ENCODE data around the gene PPM1A. TPM values are rescaled to one million over a fixed set of nuclear protein-coding genes. Genes with fewer than 3 reads are reported as not detected.
A peak's percentile ranks its signal among the peaks of the same experiment; 100 is the strongest.

Gene PPM1A
- total and polyA plus RNA-seq, 9 of the 15 experiments (the other 6 are each of a cell fraction or from before 2014, with no cell fraction given), result 5.5 to 23.9 (median 15.2) TPM

GRCh38 chr14:60331201-60332045 is 82.4 kb downstream of the PPM1A start (continued):
- TF ChIP-seq NRF1 (conservative IDR thresholded peaks at IDR 0.05 in 1 of 2, IDR thresholded peaks at IDR 0.05 in 1 of 2) (peak in 1 of 2 experiments; percentile 55; a peak in 2 of 4 replicates), ZNF445 (CRISPR knock-in tag; IDR thresholded peaks at IDR 0.05; ENCODE audit: low read depth) (no peak), CAMTA2 (CRISPR knock-in tag; conservative IDR thresholded peaks at IDR 0.05) (no peak), HDAC8 (tag; IDR thresholded peaks at IDR 0.05) (no peak), ZNF408 (CRISPR knock-in tag; IDR thresholded peaks at IDR 0.05; ENCODE audit: low read depth) (no peak), FOXP4 (CRISPR knock-in tag; IDR thresholded peaks at IDR 0.05; ENCODE audit: borderline replicate concordance) (no peak), TSHZ1 (CRISPR knock-in tag; IDR thresholded peaks at IDR 0.05) (no peak), DEAF1 (CRISPR knock-in tag; IDR thresholded peaks at IDR 0.05) (0 out of 2 replicates have a peak, but pooled peaks have one; percentile 19), KDM2B (CRISPR knock-in tag; IDR thresholded peaks at IDR 0.05) (no peak), TAF9B (IDR thresholded peaks at IDR 0.05; ENCODE audit: partially characterized antibody) (no peak), THAP12 (CRISPR knock-in tag; IDR thresholded peaks at IDR 0.05) (no peak), TCFL5 (CRISPR knock-in tag; conservative IDR thresholded peaks at IDR 0.05) (no peak), ZBTB43 (CRISPR knock-in tag; IDR thresholded peaks at IDR 0.05) (no peak)

Measured in K562 (cell line).